Neural cell (in vitro differentiated cells): ENCODE measurements around the gene PLCL2.

Source experiments
- EZH2 ChIP-seq: fragments of 200-600, 300-800 bp; shearing (Covaris generic), sonication (generic); IDR thresholded peaks from 2 replicates; pipeline ENCODE4 v1.6.1; 2014; ENCODE audit warnings: antibody characterized with exemption, low read length, borderline replicate concordance, mild to moderate bottlenecking; ENCODE audit not compliant: insufficient read depth, poor library complexity, severe bottlenecking
- POLR2AphosphoS5 ChIP-seq: IDR thresholded peaks from 2 replicates; pipeline ENCODE4 v1.6.1; 2012
- RAD21 ChIP-seq: fragments of 450-650 bp; conservative IDR thresholded peaks from 2 replicates; pipeline ENCODE4 v1.6.1; 2014; ENCODE audit warnings: antibody characterized with exemption, mild to moderate bottlenecking, moderate library complexity
- TF ChIP-seq, protein P1 (sequence below): fragments of 450-650 bp; IDR thresholded peaks from 2 replicates; pipeline ENCODE4 v1.5.1; 2014; ENCODE audit warnings: antibody characterized with exemption, mild to moderate bottlenecking, moderate library complexity; ENCODE audit not compliant: poor library complexity, severe bottlenecking

DNA sequence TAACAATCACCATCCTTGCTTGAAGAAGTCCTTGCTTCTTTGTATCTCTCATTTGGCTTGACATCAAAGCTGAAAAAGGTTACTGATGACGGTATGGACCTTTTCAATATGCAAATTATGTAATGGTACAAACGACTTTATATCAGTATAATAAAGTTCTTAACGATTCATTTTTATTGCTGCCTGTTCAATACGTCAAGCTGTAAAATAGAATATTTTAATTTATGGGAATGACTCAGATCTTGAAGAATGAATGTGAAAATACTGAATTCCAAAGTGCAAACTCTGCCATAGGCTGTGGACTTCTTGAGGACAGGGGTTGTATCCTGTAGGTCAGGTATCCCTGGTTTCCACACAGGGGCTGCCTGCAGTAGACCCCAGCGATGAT, 156.2 kb downstream of the PLCL2 start:
- TF ChIP-seq, protein P1, sequence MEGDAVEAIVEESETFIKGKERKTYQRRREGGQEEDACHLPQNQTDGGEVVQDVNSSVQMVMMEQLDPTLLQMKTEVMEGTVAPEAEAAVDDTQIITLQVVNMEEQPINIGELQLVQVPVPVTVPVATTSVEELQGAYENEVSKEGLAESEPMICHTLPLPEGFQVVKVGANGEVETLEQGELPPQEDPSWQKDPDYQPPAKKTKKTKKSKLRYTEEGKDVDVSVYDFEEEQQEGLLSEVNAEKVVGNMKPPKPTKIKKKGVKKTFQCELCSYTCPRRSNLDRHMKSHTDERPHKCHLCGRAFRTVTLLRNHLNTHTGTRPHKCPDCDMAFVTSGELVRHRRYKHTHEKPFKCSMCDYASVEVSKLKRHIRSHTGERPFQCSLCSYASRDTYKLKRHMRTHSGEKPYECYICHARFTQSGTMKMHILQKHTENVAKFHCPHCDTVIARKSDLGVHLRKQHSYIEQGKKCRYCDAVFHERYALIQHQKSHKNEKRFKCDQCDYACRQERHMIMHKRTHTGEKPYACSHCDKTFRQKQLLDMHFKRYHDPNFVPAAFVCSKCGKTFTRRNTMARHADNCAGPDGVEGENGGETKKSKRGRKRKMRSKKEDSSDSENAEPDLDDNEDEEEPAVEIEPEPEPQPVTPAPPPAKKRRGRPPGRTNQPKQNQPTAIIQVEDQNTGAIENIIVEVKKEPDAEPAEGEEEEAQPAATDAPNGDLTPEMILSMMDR = no peak
- TF ChIP-seq RAD21 (no peak), EZH2 (no peak), POLR2AphosphoS5 (no peak)
